Stomach smooth muscle (tissue), 2 donors: Measurements from ENCODE around the gene COA1.

Experiments used
- H3K27ac ChIP-seq: one replicate; pipeline ENCODE4 v1.7.0; 2013; ENCODE audit warnings: mild to moderate bottlenecking, low read length, inconsistent platforms
- H3K27me3 ChIP-seq, 2 donors: one replicate each; pipeline ENCODE4 v1.7.0; 2013; ENCODE audit warnings: low read length in 2 of 2; ENCODE audit not compliant: insufficient read depth in 2 of 2, control insufficient read depth in 1 of 2
- H3K36me3 ChIP-seq, 2 donors: one replicate each; pipeline ENCODE4 v1.7.0; 2013; ENCODE audit warnings: low read length in 2 of 2; ENCODE audit not compliant: control insufficient read depth in 2 of 2, insufficient read depth in 2 of 2
- H3K4me1 ChIP-seq: one replicate; pipeline ENCODE4 v1.7.0; 2013; ENCODE audit warnings: low read length; ENCODE audit not compliant: control insufficient read depth, insufficient read depth
- H3K4me3 ChIP-seq, 2 donors: one replicate each; pipeline ENCODE4 v1.7.0; 2013; ENCODE audit warnings: low read length in 2 of 2
- H3K9ac ChIP-seq, 2 donors: one replicate each; pipeline ENCODE4 v1.7.0; 2013; ENCODE audit warnings: low read length in 2 of 2, mild to moderate bottlenecking in 1 of 2
- H3K9me3 ChIP-seq, 2 donors: one replicate each; pipeline ENCODE4 v1.7.0; 2013; ENCODE audit warnings: low read length in 2 of 2; ENCODE audit not compliant: control insufficient read depth in 2 of 2
- donor health status: healthy.
- donor health status: Pancreatic carcinoma.

Gene COA1

DNA sequence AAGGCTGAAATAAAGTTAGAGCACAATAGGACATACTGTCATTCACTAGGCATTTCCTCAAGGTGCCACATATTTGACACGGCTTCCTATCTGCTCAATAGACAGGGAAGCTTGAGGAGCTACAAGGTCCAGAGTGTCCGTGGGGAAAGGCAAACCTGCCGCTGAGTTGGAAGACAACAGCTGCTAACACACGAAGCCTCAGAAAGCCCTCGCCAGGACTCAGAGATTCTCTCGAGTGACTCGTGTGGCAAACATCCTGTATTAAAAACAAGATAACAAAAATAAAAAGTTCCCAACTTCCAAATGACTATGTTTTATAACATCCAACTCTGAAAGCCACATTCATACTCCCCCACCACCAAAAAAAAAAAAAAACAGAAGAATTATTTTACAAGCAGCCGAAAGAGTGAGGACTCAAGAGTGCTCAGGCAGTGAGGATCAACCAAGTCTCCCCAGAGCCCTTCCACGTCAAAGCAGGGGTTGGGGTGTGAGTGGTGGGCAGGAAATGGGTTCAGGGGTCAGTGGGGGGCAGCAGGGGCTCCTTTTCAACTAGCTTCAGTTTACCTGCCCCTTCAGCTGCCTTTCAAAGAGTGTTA is 78.8 kb downstream of the COA1 start:
- Histone ChIP-seq H3K4me3 (no peak overlapping the region), H3K9me3 (no peaks in the 10 kb centered on the region), H3K9ac (peak overlapping the region in 1 of 2 donors; percentile 42), H3K27me3 (no peaks in the 10 kb centered on the region), H3K27ac (peak overlapping the region; percentile 58), H3K36me3 (peaks cover 0 to 2% of the 10 kb centered on the region in 2 donors), H3K4me1 (peaks cover 43% of the 10 kb centered on the region)

- no peak overlapping the region for H3K27ac ChIP-seq
- H3K9me3 ChIP-seq = no peaks in the 10 kb centered on the region
- no peaks in the 10 kb centered on the region for H3K27me3 ChIP-seq
- H3K4me3 ChIP-seq = no peak overlapping the region
- H3K9ac ChIP-seq = no peak overlapping the region
- peaks cover 0 to 2% of the 10 kb centered on the region in 2 donors for H3K36me3 ChIP-seq
- H3K4me1 ChIP-seq = peaks cover 46% of the 10 kb centered on the region
These were observed 79.5 kb downstream of the COA1 start for GRCh38 chr7:43649755-43650274.

GRCh38 chr7:43648473-43649406 is 80.6 kb downstream of the COA1 start:
- H3K9ac ChIP-seq = peak overlapping the region in 1 of 2 donors; percentile 36
- H3K4me3 ChIP-seq = no peak overlapping the region
- peak overlapping the region; percentile 93 for H3K27ac ChIP-seq
- peaks cover 0 to 2% of the 10 kb centered on the region in 2 donors for H3K36me3 ChIP-seq
- peaks cover 46% of the 10 kb centered on the region for H3K4me1 ChIP-seq
- H3K27me3 ChIP-seq = no peaks in the 10 kb centered on the region
- H3K9me3 ChIP-seq = no peaks in the 10 kb centered on the region

DNA sequence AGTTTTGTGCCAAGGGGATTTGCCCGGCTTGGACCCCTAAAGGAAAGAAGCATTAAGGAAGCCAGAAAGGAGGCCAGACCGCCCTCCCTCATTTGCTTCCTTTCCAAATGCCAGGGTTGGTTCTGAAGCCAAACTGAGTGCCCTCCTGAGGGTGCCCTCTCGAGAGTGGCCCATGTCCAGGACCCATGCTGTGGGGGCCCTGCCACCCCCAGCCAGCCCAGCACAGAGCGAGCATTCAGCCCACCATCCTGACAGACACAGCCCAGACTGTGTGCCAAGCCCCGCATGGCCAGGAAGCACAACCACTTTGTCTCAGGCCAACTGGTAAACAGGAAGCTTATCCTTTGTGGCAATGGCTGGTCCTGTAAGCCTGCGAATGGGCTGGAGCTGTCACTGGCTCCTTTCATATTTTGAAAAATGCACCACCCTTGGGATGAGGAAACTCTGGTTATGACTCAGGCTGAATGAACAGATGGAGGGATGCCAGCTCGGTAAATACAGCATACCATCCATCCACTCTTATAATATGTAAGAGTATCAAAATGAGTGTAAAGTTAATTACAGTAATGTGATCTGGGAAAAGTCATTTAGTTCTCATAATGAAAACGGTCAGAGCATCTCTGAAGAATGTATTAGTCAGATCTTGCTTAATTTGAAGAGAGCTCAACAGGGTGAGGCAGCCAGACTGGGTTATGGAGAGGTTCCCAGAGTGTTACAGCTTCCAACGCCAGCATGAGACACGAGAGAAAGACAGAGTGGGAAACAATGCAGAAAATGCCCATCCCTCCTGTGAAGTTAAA is 81.5 kb downstream of the COA1 start:
- Histone ChIP-seq H3K27me3 (no peaks in the 10 kb centered on the region), H3K27ac (peak overlapping the region; percentile 93), H3K36me3 (peaks cover 2 to 5% of the 10 kb centered on the region in 2 donors), H3K9ac (peak overlapping the region; percentile 43 to 51), H3K4me3 (peak overlapping the region in 1 of 2 donors; percentile 57), H3K9me3 (no peaks in the 10 kb centered on the region), H3K4me1 (peaks cover 46% of the 10 kb centered on the region)

DNA sequence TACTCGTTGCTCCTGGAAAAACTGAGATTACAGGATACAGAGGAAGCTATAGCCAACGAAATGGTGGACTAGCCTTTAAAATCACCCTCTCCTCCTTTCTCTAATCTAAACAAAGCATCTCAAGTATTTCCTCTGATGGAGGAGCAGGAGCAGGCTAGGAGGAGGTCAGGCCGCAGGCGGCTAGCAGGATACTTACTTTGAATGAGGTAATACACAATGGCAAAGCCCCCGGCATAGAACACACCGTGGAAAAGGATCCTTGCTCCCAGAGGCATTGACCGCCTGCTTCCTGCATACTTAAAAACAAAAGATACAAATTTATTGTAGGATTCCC is 82.0 kb downstream of the COA1 start:
- H3K4me3 ChIP-seq = peak overlapping the region in 1 of 2 donors; percentile 57
- no peaks in the 10 kb centered on the region for H3K27me3 ChIP-seq
- H3K36me3 ChIP-seq = peaks cover 2 to 5% of the 10 kb centered on the region in 2 donors
- H3K4me1 ChIP-seq = peaks cover 46% of the 10 kb centered on the region
- no peaks in the 10 kb centered on the region for H3K9me3 ChIP-seq
- peak overlapping the region; percentile 43 to 51 for H3K9ac ChIP-seq
- H3K27ac ChIP-seq = peak overlapping the region; percentile 93

DNA sequence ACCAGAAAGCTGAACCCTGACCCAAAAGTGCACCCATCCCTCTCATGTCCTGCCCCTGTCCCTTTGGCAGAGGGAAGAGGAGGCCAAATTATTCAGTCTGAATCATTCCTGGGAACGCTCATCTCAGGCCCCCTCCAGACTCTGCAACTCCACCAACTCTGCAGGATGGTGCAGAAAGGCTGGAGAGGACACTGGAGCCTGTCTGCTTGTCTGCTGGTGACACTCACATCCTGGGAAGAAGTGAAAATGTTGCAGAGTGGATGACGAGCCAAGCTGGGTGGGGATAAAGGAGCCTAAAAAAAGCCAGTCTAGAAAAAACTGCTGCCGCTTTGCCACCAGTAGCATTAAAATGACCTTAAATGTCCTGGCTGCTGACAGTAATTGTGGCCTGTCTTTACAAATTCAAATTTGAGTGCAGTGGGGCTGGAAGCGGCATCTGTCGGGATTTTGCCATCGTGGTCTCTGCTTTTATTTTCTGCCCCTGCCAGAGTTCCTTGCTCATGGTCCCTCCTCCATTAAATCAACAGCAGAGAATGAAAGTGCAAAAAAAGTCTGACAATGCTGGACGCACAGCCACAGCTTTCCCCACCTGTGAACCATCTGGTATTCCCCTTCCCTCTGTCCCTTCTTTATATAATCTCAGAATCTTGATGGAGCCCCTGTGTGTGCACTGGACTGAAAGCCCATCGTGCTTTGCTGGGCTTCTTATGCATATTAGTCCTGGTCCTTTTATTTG is 82.6 kb downstream of the COA1 start:
- Histone ChIP-seq H3K9ac (peak overlapping the region; percentile 36 to 43), H3K4me3 (peak overlapping the region; percentile 26 to 57), H3K4me1 (peaks cover 46% of the 10 kb centered on the region)

GRCh38 chr7:43645699-43646226 is 83.6 kb downstream of the COA1 start:
- peak overlapping the region in 1 of 2 donors; percentile 40 for H3K4me3 ChIP-seq
- H3K27ac ChIP-seq = peak overlapping the region; percentile 93
- no peak overlapping the region for H3K9ac ChIP-seq
- H3K9me3 ChIP-seq = no peaks in the 10 kb centered on the region
- peaks cover 2 to 5% of the 10 kb centered on the region in 2 donors for H3K36me3 ChIP-seq
- H3K27me3 ChIP-seq = no peaks in the 10 kb centered on the region
- peaks cover 38% of the 10 kb centered on the region for H3K4me1 ChIP-seq

More for the DNA sequence above, 82.6 kb downstream of the COA1 start:
- Histone ChIP-seq H3K27me3 (no peaks in the 10 kb centered on the region), H3K27ac (peak overlapping the region; percentile 93), H3K9me3 (no peaks in the 10 kb centered on the region), H3K36me3 (peaks cover 2 to 5% of the 10 kb centered on the region in 2 donors)

DNA sequence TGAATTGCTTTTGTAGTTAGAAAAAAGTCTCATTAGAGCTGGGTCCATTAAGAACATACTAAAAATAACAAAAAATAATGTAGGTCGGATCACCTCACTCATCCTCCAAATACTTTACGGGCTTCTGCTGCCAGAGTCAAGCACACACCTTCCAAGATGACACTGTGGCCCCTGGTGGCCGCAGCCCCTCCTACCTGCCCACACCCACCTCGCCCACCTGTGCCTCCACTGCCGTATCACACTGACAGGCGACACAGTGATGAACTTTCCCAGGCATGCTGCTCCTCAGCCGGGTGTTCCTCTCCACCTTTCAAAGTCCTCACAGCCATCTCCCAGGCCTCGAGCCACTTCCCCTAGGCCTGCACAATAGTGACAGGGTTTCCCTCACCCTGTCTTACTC is 85.5 kb downstream of the COA1 start:
- Histone ChIP-seq H3K36me3 (peaks cover 4 to 5% of the 10 kb centered on the region in 2 donors), H3K4me3 (no peak overlapping the region), H3K4me1 (peaks cover 44% of the 10 kb centered on the region), H3K9ac (no peak overlapping the region), H3K27me3 (no peaks in the 10 kb centered on the region), H3K27ac (no peak overlapping the region), H3K9me3 (no peaks in the 10 kb centered on the region)

DNA sequence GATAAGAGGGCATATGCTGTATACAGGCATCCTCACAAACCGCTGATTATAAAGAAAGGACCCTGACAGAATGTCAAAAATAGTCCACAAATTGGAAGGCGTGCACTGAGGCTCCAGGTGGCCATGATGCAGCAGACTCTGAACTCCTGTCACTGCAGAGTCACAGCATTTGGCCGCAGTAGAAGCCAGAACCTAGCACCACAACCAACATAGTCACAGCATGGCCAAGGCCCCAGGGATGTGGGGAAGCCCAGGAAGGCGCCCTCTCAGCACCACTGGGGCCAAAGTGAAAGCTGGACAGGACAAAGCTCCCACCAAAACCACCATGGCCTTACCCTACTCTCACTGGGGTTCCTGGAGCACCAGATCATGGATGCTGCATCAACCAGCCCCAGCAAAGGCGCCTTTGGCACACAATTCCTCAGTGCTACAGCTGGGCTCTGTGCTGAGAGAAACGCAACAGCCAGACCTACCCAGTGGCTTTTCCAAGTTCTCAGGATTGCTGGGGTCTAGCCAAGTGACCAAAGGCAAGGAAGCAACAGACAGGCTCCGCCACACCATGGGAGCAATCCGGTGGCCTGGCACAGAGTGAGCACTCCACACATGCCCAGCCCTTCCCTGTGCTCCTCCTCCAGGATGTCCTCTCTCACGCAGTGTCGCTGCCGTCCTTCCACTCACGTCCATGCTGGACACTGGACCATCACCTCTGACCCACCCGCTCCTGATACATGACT is 86.3 kb downstream of the COA1 start:
- no peaks in the 10 kb centered on the region for H3K27me3 ChIP-seq
- no peaks in the 10 kb centered on the region for H3K9me3 ChIP-seq
- peaks cover 4 to 5% of the 10 kb centered on the region in 2 donors for H3K36me3 ChIP-seq
- H3K9ac ChIP-seq = no peak overlapping the region
- no peak overlapping the region for H3K4me3 ChIP-seq
- H3K27ac ChIP-seq = no peak overlapping the region
- H3K4me1 ChIP-seq = peaks cover 36% of the 10 kb centered on the region
